MCF 10A (cell line): ENCODE measurements around the gene ABLIM3. TPM values are rescaled to one million over a fixed set of nuclear protein-coding genes. Genes with fewer than 3 reads are reported as not detected.

Experiments
- BruUV-seq: library from RNA; stranded (reverse); fragments of 400-500 nt; replicated peaks from 2 replicates; lab custom pipeline; 2021; lab: Mats Ljungman, UMichigan
- CTCF ChIA-PET: fragments of 300-600 bp; sonication (Branson Sonifier 250); formaldehyde crosslinking; extraction: SDS; loops from one replicate; lab custom pipeline; 2021; ENCODE audit warnings: antibody characterized with exemption, inconsistent platforms; lab: Yijun Ruan, JAX
- POLR2A ChIA-PET: fragments of 300-600, 350-650 bp; sonication (Branson Sonifier 250); formaldehyde crosslinking; extraction: SDS; loops from one replicate; lab custom pipeline; 2020; ENCODE audit warnings: antibody characterized with exemption, inconsistent platforms; lab: Yijun Ruan, JAX
- DNase-seq: peaks from one replicate; pipeline ENCODE4 v3.0.0-alpha.2; 2018; ENCODE audit not compliant: unreplicated experiment
- H3K27ac Mint-ChIP-seq: one replicate; pipeline ENCODE4 v1.8.0; 2022; ENCODE audit warnings: mild to moderate bottlenecking, low read depth, mixed read lengths; ENCODE audit not compliant: unreplicated experiment
- H3K27me3 Mint-ChIP-seq: one replicate; pipeline ENCODE4 v1.8.0; 2022; ENCODE audit warnings: mixed read lengths; ENCODE audit not compliant: insufficient read depth, unreplicated experiment
- H3K36me3 Mint-ChIP-seq: one replicate; pipeline ENCODE4 v1.8.0; 2022; ENCODE audit warnings: mild to moderate bottlenecking, moderate library complexity, mixed read lengths; ENCODE audit not compliant: insufficient read depth, unreplicated experiment
- H3K4me1 Mint-ChIP-seq: one replicate; pipeline ENCODE4 v1.8.0; 2022; ENCODE audit warnings: mixed read lengths; ENCODE audit not compliant: insufficient read depth, unreplicated experiment
- H3K4me3 Mint-ChIP-seq: one replicate; pipeline ENCODE4 v1.8.0; 2022; ENCODE audit warnings: mild to moderate bottlenecking, moderate library complexity, mixed read lengths; ENCODE audit not compliant: unreplicated experiment
- H3K9me3 Mint-ChIP-seq: one replicate; pipeline ENCODE4 v1.8.0; 2022; ENCODE audit warnings: mixed read lengths; ENCODE audit not compliant: unreplicated experiment
- CTCF ChIP-seq: fragments of 200-600 bp; IDR thresholded peaks from one replicate; pipeline ENCODE4 v1.8.0; 2022; ENCODE audit warnings: antibody characterized with exemption, mild to moderate bottlenecking; ENCODE audit not compliant: unreplicated experiment
- intact Hi-C: fragments of 100-400 bp; cut with micrococcal nuclease; formaldehyde crosslinking; loops from 2 replicates; pipeline ENCODE4 v1.14.1; 2022
- total RNA-seq: library from RNA; stranded (reverse); gene quantifications from 2 replicates; pipeline ENCODE4 v1.2.3, GENCODE V29; 2022

Gene ABLIM3
- total RNA-seq, 1 experiment from 2014 or later = 168 TPM

- DNase-seq = no peak
- no peak overlapping the region for H3K4me3 Mint-ChIP-seq
- CTCF ChIA-PET = interaction anchor here (1.0 to 3.8 kb wide), 3 partner anchors 33 to 443 kb away, joined by 3 to 17 read pairs (median 3); partner anchors contain the start of gene ABLIM3
- no peaks in the 10 kb centered on the region for H3K27me3 Mint-ChIP-seq
- intact Hi-C loops = no loop called here
- H3K9me3 Mint-ChIP-seq = no peaks in the 10 kb centered on the region
- peaks cover 20% of the 10 kb centered on the region for H3K36me3 Mint-ChIP-seq
- POLR2A ChIA-PET = interaction anchor here (0.7 to 1.5 kb wide), 2 partner anchors 11 to 420 kb away, joined by 3 to 5 read pairs; no protein-coding TSS in a partner anchor
- peaks cover 47% of the 10 kb centered on the region for H3K4me1 Mint-ChIP-seq
- BruUV-seq = no TSS peak
- TF ChIP-seq CTCF = no peak
- H3K27ac Mint-ChIP-seq = peak overlapping the region; percentile 72
Measured at GRCh38 chr5:149174847-149175234, 33.5 kb downstream of the ABLIM3 start.

- TF ChIP-seq CTCF = no peak
- no TSS peak for BruUV-seq
- DNase-seq = no peak
- H3K27ac Mint-ChIP-seq = peak overlapping the region; percentile 72
- H3K9me3 Mint-ChIP-seq = no peaks in the 10 kb centered on the region
- ChIA-PET CTCF (interaction anchor here (0.6 to 3.8 kb wide), 5 partner anchors 8 to 444 kb away, joined by 3 to 17 read pairs (median 3); partner anchors contain the start of gene ABLIM3), POLR2A (interaction anchor here (0.7 to 1.1 kb wide), 2 partner anchors 24 to 421 kb away, joined by 3 read pairs; no protein-coding TSS in a partner anchor)
- peaks cover 18% of the 10 kb centered on the region for H3K36me3 Mint-ChIP-seq
- peaks cover 40% of the 10 kb centered on the region for H3K4me1 Mint-ChIP-seq
- H3K4me3 Mint-ChIP-seq = no peak overlapping the region
- intact Hi-C loops = no loop called here
- no peaks in the 10 kb centered on the region for H3K27me3 Mint-ChIP-seq
Measured at GRCh38 chr5:149175346-149176105, 34.2 kb downstream of the ABLIM3 start.

DNA sequence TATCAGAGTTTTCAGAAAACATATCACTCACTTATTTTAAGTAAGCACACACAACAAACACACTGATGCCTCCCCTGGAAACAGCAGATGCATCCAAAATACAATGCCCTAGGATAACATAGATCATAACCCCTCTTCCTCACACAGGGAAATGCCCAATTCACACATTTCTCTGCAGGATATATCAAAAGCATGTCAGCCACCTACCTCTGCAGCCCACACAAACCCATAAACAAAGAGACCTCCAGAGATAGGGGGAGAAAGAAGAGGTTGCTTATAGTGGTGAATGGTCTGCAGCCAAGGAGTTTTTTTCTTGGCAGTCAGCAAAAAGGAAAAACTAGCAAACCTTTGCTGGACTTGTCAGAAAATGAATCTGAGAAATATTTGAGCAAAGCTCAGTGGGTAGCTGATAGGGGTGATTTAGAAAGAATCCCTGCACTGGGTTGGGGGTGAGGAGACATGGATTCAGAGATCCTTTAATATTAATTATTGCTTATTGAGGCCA lies 36.1 kb downstream of the ABLIM3 start:
- Mint-ChIP-seq H3K4me1 (peaks cover 37% of the 10 kb centered on the region), H3K27ac (no peak overlapping the region), H3K4me3 (no peak overlapping the region), H3K9me3 (no peaks in the 10 kb centered on the region), H3K36me3 (peaks cover 18% of the 10 kb centered on the region), H3K27me3 (no peaks in the 10 kb centered on the region)
- POLR2A ChIA-PET = interaction anchor here (0.5 to 0.6 kb wide), 2 partner anchors 35 to 707 kb away, joined by 4 read pairs; no protein-coding TSS in a partner anchor
- TF ChIP-seq CTCF = no peak
- CTCF ChIA-PET = interaction anchor here (0.6 to 3.8 kb wide), 2 partner anchors 36 to 63 kb away, joined by 3 to 17 read pairs; partner anchors contain the start of gene ABLIM3
- intact Hi-C loops = no loop called here
- BruUV-seq = no TSS peak
- DNase-seq = no peak

GRCh38 chr5:149177911-149178565 lies 36.7 kb downstream of the ABLIM3 start:
- Mint-ChIP-seq H3K9me3 (no peaks in the 10 kb centered on the region), H3K27me3 (no peaks in the 10 kb centered on the region), H3K36me3 (peaks cover 13% of the 10 kb centered on the region), H3K4me1 (peaks cover 31% of the 10 kb centered on the region), H3K4me3 (no peak overlapping the region), H3K27ac (no peak overlapping the region)
- peak; percentile 31 for DNase-seq
- CTCF ChIA-PET = interaction anchor here (3.8 kb wide), 1 partner anchor 37 kb away, joined by 17 read pairs; the partner anchor contains the start of gene ABLIM3
- intact Hi-C loops = no loop called here
- no TSS peak for BruUV-seq
- POLR2A ChIA-PET = interaction anchor here (0.5 to 0.6 kb wide), 2 partner anchors 34 to 707 kb away, joined by 4 read pairs; no protein-coding TSS in a partner anchor
- TF ChIP-seq CTCF = no peak
